GM19463 (cell line): ENCODE data around the gene ITPR2.

Experiments used
- ATAC-seq: cut with Tn5 transposase; IDR thresholded peaks from one replicate; pipeline ENCODE4 v1.9.1; 2021; ENCODE audit warnings: mild to moderate bottlenecking, moderate library complexity; ENCODE audit not compliant: unreplicated experiment

ITPR2 gene

DNA sequence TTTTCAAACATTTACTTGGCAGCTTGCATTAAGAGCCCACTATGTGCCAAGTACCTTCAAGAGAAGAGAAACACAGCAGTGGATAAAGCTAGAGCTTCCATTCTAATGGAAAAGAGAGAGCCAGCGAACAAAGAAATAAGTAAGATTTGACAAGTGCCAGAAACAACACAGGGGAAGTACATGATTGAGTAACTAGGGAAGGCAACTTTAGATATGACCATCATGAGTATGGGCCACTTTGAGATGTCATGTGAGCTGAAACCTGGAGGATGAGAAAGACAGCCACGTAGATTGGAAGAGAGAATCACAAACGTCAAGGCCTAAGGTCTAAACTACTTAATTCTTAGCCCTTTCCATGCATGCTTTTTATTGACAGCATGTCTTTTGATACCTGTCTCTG is 121.4 kb downstream of the ITPR2 start:
- no peak for ATAC-seq

DNA sequence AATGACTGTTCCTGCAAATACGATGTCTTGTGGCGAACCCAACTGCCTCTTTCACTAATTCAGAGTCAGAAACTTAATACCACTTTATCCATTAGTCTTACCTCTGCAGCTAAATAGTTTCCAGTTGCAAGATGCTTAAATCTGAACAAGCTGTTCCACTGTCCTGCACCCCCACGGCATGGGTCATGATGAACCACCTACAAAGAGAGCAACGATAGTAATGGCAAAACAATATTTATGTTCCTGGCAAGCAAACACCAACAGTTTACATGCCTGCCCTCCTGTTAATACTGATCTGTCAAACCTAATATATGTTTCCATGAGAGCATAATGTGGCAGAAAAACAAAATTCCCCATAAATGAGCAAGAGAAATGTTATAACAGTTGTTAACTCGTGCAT is 121.9 kb downstream of the ITPR2 start:
- ATAC-seq: no peak

DNA sequence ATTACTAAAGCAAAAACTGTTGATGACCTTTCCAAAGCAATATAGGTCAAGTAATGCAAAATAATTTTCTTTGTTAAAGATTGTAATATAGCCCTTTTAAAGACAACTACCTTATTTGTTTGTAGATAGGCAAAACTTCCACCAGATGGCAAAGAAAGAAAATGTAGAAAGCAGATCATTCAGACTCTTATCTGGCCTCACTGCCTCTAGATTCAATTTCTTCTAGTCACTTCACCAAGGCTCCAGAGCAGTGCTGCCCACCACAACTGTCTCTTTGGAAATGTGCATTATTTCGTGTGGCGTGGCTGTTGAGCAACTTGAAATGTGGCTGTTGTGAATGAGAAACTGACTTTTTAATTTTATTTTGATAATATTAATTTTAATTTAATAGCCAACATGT is 127.1 kb downstream of the ITPR2 start:
- ATAC-seq: no peak

DNA sequence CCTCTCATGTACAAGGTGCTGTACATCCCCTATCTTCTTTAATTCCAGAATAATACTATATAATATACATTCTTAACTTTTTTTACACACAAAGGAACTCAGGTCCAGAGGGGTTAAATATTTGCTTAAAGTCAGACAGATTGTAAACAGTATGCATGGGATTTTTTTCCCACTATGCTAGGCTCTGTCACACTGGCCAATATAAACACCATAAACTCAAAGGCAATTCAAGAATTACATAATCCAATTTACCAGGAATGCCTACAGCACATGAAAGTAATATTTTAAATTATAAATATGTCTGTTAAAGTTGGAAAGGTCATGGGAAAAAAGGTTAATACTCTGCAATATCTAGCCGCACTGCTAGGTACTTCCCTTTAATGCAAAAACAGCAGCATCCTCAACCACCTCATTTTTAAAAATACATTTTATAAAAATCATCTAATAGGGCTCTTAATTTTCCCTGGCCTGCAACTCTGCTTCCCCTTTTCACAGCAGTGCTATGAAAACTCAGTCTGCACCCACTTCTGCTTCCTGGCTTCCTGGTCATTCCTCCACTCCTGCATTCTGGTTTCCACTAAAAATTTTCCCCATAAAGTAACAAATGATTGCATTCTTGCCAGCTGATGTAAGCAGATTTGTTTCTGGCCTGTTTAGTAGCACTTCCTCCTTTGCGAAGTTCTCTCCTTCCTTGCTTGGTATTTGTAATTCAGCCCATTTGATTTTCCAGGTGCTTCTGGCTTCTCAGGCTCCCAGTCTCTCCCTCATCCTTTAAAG is 128.1 kb downstream of the ITPR2 start:
- ATAC-seq: no peak

DNA sequence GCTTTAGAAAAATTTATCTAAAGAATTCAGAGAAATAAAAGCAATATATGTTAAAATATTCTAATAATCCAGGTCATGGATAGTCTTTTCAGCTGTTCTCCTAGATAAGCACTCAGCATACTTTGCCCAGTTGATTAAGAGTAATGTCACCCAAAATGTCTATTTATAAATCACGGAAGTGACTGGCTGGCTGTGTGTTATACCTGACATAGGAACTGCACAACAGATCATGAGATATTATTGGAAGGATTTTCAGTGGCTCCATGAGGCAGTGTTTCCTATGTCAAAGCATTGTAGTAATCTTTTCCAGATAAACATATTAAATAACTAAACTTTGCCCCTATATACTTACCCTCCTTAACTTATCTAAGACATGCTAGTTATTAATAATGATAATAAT is 128.8 kb downstream of the ITPR2 start:
- no peak for ATAC-seq

DNA sequence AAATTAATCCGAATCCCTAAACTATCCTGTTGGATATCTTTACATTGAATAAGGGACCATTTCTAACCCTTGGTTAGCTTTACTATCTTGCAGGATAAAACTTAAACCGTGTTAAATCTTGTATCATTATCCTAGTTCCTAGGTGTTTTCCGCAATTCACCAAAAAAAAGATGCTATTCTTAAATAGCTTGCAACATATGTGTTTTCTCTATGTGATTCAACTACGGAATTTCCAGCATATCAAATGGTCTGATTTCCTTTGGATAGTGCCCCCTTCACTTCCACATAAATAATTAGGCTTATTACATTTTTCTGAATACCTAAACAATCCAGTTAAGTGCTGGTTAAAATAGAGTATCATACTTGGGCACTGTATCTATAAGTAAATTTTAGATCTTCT is 130.3 kb downstream of the ITPR2 start:
- no peak for ATAC-seq

DNA sequence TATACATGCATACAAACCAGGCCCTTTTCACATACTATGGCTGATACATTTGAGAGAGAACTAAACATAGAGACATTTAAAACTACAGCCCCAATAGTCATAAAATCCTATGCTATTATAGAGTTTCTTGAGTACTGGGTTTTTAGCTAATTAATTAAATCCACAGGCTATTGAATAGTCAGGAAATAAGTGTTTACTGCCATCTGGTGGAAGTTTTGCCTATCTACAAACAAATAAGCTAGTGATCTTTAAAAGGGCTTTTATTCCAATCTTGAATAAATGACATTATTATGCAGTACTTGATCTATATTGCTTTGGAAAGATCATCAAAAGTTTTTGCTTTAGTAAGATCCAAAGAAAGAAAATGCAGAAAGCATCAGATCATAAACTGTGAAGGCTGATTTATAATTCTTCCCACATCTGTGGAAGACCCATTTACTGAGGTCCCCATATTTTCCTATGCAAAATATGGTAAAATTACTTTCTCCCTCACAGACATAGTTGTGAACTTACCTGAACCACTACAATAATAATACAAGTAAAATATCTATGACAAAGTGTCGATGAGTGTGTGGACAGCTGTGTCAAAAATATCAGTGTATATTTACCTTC is 131.3 kb downstream of the ITPR2 start:
- ATAC-seq: no peak

DNA sequence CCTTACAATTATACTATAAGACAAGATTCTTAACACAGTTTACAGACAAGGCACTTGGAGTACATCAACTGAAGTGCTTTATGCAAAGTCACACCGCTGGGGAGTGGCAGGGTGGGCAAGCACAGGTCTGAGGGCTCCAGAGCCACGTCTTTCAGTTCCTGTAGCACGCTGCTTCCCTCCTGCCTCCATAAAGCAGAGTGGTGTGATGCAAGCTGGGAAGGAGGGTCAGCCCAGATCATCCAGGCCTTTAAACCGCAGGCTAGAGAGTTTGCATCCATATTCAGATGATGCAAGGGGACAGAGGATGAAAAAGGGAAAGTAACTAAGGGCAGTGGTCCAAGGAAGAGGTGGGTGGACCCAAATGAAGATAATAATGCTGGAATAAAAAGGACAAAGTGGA is 132.6 kb downstream of the ITPR2 start:
- ATAC-seq: no peak

DNA sequence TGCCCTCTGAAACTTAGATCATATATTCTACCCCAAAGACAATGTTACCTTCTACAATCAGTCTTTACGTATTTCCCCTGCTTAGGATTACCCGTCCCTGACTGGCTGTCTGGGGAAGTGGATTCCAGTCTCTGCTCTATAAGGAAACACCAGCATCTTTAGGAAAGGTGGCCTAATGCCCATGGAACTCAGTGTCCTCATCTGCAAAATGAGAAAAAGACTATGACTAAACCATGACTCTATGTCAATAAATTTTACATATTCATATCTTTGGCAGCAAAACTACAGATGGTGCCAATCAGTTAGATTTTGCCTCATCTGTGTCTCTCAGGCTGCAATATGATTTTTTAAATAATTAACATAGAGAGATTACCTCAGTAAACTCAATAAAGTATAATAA is 133.8 kb downstream of the ITPR2 start:
- no peak for ATAC-seq

DNA sequence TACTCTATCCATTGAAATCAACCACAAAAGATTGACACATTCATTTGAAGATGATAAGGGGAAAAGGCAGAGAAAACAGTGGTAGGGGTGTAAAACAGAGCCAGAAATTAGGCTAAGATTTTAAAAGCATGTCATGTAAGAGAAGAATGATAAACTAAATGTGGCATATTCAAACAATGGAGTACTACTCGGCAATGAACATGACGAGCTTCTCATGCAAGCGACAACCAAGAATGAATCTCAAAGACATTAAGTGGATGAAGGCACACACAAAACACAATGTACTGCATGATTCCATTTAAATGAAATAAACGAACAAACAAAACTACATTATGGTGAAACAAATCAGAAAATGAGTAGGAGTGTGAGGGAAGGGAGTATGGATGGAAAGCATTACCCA is 134.8 kb downstream of the ITPR2 start:
- ATAC-seq: no peak

DNA sequence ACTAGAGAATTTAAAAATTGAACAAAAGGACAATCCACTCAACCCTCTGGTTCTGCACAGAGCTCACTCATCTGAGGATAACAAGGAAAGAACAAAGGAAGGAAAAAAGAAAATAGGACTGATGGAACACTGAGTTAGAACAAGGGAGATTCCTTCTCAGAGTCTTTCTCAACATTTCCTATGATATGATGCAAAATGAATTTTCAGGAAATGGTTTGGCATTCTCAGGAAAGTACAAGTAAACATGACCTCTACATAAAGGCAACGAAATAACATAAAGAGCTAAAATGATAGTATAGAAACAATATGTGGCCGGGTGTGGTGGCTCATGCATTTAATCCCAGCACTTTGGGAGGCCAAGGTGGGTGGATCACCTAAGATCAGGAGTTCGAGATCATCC is 135.8 kb downstream of the ITPR2 start:
- no peak for ATAC-seq

DNA sequence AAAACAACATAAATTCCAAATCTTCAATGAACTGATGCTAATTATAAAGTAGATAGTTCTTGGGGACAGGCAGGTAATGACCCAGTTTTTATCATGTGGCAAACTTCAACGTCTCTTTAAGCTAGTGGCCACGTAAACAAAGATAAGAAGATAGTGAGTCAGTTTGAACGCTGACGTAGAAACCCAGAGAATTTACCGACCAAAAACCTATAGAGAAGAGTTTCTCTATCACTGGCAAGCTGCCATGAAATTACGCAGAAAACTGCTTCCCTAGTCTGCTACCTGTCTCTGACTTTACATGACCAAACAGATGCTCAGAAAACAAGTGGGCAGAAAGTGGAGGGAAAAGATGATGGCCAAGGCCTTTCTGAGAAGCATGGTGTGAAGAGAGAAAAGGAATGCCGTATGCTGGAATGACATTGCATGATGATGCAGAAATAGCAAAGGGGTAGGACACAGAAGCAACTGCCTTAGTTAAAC is 136.3 kb downstream of the ITPR2 start:
- no peak for ATAC-seq

DNA sequence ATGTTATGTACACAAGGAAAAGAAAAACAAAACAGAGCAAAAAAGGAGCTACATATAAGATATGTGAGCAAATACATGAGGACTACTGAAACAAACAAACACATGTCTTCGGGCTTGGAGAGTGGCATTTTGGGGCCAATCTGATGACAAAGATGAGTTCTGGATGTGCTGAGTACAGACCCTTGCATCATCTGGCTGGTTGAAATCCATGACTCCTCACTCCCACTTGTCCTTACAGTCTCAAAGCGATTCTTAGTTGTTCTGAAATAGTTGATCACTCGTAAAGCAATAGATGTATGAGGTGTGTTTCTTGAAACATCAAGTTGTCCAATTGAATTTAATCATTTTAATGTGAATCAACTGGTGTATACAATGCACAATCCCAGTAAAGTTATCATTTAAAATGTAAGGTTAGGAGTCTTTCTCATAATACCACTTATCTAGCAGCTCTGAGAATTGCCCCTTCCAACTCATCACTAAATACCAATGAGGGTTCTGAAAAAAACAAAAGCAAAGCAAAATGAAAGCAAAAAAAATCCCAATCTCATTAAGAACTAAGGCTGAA is 136.9 kb downstream of the ITPR2 start:
- ATAC-seq: no peak

DNA sequence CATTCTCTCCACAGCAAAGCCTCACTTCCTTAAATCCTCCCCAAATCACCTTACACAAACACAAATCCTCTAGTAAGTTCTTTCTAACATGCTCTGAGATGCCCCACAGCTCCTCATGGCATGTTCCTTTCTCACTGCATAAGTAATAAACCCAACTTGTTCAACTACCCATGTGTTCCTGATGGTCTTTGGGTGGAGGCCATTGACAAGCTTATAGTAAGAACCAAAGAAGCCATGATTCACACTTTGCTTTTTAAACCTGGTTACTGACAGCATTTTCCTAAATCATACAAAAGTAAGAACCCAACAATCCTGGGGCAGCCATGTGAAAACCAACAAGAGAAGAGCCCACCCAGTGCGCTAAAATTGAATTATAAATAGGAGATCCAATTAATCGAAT is 138.6 kb downstream of the ITPR2 start:
- no peak for ATAC-seq

DNA sequence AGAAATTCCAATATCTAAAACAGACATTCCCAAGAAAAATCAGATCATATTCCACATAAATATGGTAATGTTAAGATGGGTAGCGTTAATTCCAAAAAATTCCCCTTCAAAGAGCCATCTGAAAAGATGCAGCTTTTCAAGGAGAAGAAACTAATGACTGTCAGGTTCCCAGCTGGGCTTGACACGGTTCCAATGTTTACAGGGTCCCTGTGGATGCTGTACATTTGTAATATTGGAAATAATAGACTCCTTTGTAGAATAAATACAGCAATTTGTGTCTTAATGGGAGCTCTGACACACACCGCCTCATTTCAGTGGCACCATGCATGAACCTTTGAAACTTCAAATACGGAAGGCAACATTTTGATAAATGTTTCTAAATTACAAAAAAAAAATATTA is 140.6 kb downstream of the ITPR2 start:
- no peak for ATAC-seq

DNA sequence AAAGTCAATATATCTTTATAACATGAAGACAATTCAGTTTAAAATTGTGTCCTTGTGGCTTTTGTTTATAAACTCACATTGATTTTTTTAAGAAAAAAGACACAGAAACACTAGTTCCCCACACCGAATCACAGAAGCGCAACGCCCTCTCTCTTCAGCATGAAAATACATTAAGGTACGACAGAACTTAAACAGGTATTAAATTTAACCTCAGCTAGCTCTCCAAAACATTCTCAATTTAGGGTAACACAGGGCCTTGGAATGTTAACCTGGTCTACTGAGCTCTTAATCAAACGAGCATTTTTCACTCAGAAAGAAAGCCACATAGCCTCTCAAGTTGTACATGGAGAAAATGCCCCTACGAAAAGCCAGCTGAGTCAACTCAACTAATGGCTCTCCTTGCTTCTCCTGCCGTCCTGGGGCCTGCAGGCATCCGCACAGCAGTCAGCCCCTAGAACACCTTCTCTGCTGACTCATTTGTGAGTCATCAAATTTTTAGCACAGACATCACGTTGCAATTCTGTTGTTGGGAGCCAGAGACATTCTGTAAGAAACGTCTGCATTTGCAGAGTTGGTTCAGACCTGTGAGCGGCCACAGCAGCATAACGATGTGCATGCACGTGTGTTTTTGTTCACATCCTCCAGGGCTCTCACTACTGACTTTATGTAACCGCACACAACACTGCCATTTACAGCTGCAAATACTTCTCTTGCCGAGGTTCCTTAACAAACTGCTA is 141.6 kb downstream of the ITPR2 start:
- no peak for ATAC-seq

DNA sequence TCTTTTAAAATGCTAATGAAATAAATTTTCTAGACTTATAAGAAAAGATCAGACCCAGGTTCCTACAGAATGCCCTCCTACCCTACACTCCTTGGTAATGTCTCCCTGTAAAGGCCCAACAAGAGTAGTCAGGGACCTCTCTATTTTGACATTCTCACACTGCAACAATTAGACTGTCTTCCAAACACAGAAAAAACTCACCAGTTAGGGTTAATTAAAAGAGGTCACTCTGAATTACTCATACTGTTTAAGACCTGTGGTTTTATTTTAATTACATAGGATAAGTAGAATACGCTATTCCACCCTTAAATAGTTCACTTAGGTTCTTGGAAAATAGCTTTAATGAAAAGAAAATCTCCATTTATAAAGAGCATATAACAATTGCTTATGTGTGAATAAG is 142.4 kb downstream of the ITPR2 start:
- ATAC-seq: no peak

DNA sequence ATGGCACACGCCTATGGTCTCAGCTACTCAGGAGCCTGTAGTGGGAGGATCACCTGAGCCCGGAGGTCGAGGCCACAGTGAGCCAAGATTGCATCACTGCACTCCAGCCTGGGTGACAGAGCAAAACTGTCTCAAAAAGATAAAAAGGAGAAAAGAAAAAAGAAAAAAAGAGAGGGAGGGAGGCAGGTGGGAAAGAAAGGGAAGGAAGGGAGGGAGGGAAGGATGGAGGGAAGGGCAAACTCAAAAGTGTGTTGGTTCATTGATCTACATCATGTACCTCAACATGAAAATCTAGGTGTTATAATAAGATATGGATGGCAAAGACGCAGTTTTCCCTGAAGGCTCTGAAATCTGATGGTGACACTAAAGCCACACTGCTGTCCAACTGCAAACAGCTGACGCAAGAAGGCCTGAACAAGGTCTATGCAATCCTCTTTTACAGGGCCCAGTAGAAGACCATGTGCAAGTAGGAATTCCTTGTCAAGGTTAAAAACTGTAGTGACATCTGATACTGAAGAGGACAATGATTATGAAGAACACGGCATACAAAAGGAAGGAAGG is 143.6 kb downstream of the ITPR2 start:
- no peak for ATAC-seq

DNA sequence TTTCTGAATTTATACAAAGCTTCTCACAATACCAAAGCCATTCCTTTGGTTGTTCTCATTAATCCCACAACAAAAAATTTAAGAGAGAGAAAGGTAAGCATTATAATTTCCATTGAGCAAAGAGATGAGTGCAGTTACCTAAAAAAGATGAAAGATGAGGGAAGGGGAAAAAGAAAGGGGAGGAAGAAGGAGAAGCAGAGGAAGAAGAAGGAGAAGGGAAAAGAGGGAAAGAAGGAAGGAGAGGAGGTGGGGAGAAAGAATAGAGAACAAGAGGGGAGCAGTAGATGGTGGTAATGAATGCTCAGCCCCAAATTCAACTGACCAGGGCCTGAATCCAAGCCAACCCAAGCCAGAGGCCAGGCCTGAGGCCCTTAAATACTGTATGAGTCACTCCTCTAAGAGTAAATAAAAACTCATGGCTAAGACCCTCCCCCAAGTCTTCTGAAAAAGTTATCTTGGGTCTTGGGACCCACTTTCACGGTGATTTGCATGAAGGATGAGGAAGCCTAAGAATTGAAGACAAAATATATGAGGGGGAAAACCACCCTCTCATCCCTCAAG is 144.6 kb downstream of the ITPR2 start:
- no peak for ATAC-seq

DNA sequence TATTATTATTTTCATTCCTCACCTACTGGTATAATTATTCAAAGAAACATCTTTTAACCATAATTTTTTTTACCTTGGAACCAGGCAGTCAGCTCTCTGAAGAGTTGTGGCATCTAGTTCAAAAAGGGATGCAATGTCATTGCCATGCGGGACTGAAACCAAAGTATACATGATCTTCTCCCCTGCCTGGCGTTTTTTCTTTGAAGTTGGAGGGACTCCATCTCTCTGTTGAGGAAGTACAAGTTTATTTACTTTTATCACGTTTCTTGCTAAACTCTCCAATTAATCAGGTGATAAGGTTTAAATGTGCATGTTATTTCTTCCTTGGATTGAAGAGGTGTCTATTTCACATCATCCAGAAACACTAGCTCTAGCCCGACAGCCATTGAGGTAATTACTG is 146.6 kb downstream of the ITPR2 start:
- no peak for ATAC-seq

DNA sequence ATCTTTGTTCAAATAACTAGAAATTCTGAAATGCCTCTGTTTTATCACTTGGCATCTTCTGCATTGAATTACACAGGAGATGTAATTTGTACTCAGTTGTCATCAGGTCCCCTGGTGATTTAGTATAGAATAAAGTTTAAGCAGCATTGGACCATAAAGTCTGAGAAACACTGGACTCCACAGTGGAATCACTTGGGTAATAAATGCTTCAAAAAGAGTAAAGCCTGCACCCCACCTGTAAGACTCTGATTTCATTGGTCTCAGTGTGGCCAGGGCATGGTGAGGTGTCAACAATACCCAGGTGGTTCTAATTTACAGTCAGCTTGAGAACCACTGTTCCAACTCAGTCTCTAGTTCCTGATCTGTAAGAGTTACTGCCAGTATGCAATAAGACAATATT is 148.9 kb downstream of the ITPR2 start:
- ATAC-seq: no peak
